Stimulated activated CD4-positive, alpha-beta T cell treated with anti-CD3 and anti-CD28 coated beads, TNF-alpha, amount 100 ng/mL, for 1 hour (primary cell): ENCODE data around the gene FAM50A.

Experiments
- DNase-seq, 3 donors: peaks; one replicate each; pipeline ENCODE4 v3.0.0-alpha.2; 2020; ENCODE audit warnings: low read depth in 3 of 3, low spot score in 1 of 3

Gene FAM50A

DNA sequence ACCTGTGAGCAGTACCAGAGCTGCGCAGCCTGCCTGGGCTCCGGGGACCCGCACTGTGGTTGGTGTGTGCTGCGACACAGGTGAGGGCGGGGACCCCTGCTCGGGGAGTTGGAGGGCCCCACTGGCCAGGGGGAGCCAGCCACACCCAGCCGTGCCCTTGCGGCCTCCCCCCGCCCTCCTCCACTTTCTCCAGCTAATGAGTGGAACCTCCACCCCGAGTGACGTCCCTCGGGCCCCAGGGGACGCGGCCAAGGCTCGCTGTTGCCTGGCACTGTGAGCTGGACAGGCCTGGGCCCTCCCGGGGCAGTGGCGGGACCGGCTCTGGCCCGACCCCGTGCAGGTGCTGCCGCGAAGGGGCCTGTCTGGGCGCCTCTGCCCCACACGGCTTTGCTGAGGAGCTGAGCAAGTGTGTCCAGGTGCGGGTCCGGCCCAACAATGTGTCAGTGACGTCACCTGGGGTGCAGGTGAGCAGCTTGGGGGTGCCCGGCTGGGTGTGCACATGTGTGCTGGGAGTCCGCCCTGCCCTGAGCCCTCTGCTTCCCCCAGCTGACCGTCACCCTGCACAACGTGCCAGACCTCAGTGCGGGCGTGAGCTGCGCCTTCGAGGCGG, 19.8 kb downstream of the FAM50A start:
- no peak for DNase-seq

DNA sequence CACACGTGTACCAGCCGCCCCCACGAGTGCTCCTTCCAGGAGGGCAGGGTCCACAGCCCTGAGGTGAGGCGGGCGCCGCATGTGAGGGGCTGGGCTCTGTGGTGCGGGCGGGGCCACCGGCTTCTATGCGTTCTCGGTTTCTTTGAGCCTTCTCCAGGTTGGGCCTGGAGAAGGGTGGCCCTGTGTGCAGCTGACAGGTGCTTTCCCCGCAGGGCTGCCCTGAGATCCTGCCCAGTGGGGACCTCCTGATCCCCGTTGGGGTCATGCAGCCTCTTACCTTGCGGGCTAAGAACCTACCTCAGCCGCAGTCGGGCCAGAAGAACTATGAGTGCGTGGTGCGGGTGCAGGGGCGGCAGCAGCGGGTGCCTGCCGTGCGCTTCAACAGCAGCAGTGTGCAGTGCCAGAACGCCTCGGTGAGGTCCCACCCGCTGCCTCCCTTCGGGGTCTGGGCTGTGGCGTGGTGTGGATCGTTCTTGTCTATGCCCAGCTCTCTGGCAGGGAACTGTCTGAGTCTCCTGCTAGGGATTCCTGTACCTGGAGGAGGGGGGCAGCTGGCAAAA, 20.9 kb downstream of the FAM50A start:
- DNase-seq: no peak

DNA sequence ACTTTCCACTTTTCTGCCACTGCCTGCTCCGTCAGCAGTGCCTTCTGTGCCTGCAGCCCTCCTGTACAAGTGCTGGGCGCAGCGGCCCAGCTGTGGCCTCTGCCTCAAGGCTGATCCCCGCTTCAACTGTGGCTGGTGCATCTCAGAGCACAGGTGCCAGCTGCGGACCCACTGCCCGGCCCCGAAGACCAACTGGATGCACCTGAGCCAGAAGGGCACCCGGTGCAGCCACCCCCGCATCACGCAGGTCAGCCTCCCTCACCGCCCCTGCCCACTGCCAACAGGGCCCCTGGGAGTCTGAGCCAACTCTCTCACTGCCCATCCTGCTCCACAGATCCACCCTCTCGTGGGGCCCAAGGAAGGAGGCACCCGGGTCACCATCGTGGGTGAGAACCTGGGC, 21.7 kb downstream of the FAM50A start:
- no peak for DNase-seq

DNA sequence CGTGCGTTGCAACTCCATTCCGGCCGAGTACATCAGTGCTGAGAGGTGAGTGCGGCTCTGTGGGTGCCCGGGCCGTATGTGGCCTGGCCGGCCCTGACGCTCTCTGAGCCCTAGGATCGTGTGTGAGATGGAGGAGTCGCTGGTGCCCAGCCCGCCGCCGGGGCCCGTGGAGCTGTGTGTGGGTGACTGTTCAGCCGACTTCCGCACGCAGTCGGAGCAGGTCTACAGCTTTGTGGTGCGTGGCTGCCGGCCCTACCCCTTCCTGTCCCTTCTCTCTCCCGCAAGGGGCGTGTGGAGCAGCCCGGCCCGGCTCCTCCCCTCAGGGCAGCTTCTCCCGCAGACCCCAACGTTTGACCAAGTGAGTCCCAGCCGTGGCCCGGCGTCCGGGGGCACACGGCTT, 22.1 kb downstream of the FAM50A start:
- DNase-seq: no peak

DNA sequence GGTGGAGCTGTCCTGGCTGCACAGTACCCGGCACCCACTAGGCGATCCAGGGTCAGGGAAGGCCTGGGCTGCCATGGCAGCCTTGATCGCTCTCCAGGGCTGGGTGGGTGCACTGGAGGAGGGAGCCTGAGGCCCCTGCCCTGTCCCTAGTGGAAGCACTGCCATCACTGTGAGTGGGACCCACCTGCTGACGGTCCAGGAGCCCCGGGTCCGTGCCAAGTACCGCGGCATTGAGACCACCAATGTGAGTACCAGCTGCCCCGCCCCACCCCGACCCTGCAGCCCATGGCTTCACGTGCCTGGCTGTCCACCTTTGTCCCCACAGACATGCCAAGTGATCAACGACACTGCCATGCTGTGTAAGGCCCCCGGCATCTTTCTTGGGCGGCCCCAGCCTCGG, 23.0 kb downstream of the FAM50A start:
- no peak for DNase-seq

DNA sequence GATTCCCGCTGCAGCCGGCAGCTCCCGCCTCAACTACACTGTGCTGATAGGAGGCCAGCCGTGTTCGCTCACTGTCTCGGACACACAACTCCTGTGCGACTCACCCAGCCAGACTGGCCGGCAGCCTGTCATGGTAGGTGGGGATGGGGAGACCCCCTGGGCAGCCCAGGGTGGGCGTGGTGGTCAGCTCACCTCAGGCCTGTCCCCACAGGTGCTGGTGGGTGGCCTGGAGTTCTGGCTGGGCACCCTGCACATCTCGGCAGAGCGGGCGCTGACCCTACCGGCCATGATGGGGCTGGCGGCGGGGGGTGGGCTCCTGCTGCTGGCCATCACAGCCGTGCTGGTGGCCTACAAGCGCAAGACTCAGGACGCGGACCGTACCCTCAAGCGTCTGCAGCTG, 23.6 kb downstream of the FAM50A start:
- DNase-seq: no peak

DNA sequence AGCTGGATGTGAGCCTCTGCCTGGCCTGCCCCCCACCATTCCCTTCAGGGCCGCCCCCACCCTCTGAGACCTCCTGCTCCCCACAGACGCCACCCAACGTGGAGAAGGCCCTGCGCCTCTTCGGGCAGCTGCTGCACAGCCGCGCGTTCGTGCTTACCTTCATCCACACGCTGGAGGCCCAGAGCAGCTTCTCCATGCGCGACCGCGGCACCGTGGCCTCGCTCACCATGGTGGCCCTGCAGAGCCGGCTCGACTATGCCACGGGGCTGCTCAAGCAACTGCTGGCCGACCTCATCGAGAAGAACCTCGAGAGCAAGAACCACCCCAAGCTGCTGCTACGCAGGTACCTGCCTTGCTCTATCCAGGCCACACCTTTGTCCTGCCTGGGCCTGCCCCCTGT, 24.3 kb downstream of the FAM50A start:
- DNase-seq: no peak

DNA sequence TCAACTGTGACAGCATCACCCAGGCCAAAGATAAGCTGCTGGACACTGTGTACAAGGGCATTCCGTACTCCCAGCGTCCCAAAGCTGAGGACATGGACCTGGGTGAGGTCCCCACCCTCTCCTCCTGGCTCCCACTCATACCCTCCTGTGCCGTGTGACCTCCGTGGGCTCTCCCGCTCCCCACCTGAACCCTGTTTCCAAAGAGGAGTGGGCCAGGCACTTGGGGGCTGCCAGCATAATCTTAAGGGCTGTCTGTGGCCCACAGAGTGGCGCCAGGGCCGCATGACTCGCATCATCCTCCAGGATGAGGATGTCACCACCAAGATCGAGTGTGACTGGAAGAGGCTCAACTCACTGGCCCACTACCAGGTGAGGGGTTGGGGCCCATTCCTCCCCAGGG, 25.2 kb downstream of the FAM50A start:
- no peak for DNase-seq

DNA sequence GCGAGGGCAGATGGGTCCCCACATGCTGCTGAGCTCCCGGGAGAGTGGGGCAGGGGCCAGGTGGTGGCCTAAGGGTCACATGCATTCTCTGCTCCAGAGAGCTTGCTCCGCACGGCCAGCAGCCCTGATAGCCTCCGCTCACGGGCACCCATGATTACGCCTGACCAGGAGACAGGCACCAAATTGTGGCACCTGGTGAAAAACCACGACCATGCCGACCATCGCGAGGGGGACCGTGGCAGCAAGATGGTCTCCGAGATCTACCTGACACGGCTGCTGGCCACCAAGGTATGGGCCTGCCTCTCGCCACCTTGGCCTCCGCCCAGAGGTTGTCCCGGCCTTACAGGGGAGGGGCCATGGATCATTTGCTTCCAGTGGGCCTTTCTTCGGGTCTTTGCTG, 25.9 kb downstream of the FAM50A start:
- DNase-seq: no peak

DNA sequence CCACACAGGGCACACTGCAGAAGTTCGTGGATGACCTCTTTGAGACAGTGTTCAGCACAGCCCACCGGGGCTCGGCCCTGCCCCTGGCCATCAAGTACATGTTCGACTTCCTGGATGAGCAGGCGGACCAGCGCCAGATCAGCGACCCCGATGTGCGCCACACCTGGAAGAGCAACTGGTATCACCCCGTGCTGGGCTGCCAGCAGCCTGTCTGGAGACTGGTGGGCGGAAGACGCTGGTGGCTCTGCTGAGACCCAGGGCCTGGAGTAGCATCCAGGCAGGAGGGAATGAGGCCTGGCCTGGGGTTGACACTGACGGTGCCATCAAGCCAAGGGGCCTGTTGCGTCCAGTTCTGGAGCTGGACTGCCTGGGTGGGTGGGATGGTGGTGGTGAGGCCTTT, 26.5 kb downstream of the FAM50A start:
- no peak for DNase-seq

DNA sequence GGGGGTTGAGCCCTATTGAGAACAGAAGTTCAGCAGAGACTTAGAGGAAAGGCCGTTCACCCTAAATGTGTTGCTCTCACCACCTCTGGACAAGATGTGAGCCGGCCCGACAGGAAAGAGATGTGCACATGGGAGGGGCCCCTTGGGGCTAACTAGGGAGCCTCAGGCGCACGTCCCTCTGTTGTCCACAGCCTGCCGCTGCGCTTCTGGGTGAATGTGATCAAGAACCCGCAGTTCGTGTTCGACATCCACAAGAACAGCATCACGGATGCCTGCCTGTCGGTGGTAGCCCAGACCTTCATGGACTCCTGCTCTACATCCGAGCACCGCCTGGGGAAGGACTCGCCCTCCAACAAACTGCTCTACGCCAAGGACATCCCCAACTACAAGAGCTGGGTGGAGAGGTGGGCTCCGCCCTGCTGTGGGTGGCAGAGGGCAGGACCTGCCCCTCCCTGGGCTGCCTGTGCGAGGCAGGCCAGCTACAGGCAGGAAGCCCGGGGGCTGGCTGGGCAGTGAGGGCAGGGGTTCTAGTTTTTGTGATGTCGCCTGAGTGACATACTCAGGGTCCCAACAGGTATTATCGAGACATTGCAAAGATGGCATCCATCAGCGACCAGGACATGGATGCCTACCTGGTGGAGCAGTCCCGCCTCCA, 27.1 kb downstream of the FAM50A start:
- no peak for DNase-seq

DNA sequence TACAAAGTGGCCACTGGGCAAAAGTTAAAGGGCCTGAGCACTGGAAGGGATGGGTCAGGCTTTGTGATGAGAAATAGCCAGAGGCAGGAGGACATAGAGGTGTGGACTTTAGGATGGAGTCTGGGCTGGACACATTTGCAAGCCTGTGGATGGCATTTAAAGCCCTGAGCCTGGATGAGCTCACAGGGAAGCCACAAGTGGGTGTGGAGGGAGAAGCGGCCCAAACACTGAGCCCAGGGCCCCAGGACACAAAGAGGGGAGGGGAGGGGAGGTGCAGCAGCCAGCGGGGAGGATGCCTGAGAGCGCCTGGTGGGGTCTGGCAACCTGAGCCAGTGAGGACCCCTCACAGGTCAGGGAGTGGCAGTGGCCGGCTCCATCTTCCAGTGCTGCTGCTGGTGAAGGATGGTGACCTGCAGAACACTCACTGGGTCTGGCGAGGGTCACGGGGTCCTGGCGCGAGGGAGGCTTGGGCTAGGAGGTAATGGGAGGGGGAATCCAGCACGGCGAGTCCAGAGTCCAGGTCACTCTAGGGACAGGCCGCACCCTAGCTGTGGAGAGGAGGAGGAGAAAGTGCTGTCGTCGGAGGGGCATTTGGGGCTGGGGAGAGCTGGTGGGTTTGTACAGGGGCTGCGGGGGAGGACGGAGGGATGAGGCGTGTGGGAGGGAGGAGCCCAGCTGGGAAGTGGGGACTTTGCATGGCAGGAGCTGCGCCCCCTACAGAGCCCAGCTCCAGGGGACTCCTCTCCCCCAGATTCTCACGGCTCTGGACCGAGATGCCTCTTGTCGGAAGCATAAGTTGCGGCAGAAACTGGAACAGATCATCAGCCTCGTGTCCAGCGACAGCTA, 28.1 kb downstream of the FAM50A start:
- no peak for DNase-seq

DNA sequence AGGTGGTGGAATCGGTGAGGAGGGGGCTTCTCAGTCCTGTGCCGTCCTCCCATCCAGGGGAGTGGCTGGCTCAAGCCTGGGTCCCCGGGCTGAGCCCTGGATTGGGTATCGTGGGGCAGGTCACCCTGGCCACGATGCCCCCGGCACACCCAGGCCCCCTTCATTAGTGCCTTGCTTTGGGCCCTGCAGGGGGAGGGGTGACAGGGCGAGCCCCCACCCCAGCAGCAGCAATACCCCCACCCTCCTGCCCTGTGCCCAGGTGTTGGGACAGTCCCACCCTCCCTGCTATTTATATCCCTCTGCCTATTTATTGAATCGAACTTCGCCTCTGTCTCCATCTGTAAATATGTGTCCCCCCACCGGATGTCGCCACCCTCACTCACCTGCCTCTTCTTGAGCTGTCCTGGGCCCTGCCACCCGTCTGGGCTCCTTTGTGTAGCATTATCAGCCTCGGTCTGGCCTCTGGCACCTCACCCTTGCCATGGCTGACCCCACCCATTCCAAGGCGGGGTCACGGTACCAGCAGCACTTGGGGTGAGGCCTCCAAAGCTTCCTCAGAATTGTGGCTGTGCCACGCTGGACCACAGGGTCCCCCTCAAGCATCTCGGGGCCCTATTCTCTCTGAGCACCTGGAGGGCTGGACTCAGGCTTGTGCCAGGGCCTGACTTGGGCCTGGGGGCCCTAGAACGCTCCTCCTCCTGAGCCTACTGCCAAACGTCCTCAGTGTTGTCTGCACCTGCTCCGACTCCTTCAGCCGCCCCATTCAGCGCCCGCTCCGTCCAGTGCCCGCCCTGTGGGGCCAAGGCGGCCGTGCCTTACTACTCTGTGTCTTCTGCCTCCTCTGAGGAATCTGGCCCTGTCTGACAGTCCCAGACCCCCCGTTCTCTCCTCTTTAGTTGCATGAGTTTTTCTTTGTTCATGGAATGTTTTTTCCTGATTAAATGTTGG, 29.0 kb downstream of the FAM50A start:
- DNase-seq: no peak

DNA sequence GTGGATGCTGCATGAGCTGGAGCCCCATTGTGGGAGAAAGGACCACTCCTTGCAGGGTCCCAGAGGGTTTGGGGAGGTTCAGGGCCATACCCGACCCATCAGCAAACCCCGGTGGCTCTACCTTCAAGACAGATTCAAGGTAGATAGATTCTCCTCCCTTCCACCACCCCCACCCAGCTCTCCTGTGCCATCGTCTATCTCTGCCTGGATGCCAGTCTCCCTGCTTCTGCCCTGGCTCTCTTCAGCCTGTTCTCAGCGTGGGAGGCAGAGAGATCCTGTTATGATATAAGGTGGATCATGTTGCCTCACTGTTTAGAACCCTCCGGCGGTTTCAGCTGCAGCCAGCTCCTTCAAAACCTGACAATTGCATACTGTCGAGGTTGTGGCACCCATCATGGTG, 29.7 kb downstream of the FAM50A start:
- DNase-seq: no peak

DNA sequence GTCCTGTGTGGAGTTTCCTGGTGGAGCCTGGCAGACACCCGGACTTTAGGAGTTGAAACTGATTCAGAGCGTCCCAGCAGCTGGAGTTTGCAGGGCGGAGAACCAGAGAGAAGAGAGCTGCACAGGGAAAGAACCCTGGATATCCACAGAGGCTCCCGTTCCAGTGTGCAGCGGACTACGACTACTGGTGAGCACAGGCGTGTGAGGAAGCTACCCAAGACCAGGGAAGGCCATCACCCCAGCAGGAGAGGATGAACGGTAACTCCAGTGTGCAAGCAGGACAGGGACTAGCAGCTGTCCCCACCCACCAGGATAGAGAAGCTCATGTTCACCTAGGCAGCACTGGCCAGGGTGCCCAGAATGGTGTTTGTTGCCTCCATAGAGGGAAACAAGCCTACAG, 32.9 kb downstream of the FAM50A start:
- no peak for DNase-seq

DNA sequence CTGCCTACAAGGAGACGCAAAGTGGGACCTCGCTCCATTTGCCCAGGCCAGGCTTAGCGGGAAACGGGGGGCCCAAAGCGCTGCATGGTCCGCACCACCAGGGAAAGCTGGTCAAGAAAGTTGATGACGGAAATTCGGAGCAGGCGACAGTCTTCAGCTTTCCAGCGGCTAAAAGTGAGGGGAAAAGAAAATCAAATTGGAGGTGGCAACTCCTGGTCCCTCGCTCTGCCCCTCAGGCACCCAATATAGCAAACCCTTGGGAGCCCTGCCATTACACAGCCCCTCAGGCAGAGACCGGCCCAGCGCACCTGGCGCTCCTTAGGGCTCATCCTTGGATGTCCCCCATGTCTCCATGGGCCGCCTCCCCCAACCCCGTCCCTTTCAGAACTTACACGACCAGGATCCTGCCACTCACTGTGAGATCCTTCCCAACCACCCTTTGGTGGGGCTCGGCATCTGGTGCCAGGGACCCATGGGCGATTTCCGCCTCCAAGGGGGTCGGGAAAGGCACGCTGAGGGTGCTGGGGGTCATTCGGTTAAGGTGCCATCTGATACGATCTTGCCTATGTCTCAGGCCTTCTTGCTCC, 34.0 kb downstream of the FAM50A start:
- no peak for DNase-seq

DNA sequence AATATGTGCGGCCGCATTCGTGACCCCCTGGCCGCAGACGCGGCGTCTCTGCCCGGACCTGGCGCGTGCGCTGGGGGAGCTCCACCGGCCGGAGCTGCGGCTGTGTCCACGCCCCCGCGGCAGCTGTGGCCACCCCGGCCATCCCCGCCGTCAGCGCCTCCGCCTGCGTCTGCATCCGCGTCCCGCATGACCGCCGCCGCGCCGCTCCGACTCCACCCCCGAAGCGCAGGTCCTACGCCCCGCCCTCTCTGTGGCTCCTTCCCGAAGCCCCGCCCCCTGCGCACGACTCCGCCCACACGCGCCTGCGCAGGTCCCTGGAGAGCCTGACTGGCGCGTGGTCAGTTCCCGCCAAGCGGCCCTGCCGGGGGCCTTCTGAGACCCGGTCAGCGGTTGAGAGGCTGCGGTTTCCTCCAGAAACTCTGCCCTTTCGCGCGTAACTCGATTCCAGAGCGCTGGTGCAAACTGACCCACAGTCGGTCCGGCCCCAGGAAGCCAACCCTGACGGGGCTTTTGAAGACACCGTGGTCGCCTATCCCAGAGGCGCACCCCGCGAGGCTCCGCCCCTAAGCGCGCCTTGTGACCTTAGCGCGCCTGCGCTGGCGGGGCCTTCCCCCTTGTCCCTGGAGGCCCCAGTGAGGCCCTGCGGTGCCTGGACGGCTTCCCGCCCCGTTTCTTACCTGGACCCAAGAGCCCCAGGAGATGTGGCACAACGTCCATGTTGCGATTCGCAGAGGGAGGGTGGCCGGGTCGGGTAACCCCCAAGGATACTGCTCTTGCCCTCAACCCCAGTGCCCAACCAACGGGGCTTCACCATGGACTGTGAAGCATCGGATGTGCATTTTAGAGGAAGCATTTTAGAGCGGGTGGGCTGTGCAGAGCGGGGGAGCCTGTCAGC, 35.0 kb downstream of the FAM50A start, which contains the start of gene LAGE3:
Gene LAGE3, minus strand, starts transcription at position 554 of the 895 bp plus-strand sequence. Its CDS starts 366 bp downstream, at position 188.
- peak; percentile 79 to 91 (median 85) for DNase-seq

DNA sequence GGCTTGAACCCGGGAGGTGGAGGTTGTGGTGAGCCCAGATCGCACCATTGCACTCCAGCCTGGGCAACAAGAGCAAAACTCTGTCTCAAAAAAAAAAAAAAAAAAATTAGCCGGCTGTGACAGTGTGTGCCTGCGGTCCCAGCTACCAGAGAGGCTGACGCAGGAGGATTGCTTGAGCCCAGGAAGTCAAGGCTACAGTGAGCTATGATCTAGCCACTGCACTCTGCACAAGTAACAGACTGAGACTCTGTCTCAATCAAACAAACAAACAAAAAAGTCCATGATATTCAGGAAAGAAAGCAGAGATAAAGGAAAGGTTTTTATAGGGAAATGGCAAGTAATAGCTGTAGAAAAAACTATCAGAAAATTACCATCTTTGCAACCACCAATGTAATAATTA, 37.3 kb downstream of the FAM50A start:
- no peak for DNase-seq

DNA sequence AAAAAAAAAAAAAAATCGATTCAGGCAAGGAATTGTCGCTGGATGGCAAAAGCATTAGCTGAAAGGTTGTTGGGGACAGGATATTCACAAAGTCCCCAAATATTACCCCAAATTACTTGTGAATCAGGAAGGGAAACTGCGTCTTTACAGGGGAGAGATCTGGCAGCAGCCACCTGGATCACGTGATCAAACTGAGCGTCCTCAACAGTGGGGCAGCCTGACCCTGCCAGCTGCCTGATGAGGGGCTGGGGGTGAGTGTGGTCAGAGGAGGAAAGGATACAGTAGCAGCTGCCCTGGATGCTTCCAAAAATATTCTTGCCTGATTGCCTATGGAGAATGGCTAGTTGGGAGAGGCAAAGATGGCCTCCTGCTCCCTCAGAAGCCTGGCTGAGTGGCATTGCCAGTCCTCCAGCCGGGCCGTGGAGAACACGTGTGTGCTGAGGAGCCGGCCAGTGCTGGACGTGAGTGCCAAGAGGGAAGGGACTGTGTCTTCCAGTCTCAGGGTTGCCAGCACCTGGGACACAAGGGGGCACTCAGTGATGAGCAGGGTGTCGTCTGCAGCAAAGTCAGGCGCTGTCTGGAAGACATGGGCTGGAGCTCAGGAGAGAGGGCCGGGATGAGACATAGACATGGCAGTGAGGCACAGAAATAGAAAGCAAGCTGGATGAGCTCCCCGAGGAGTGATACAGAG, 38.1 kb downstream of the FAM50A start:
- DNase-seq: no peak
